ENCODE results near the gene ANKRD66. TPM values are rescaled to one million over a fixed set of nuclear protein-coding genes. Genes with fewer than 3 reads are reported as not detected.

The ANKRD66 gene
- total RNA-seq, 1 experiment from 2014 or later = not detected

DNA sequence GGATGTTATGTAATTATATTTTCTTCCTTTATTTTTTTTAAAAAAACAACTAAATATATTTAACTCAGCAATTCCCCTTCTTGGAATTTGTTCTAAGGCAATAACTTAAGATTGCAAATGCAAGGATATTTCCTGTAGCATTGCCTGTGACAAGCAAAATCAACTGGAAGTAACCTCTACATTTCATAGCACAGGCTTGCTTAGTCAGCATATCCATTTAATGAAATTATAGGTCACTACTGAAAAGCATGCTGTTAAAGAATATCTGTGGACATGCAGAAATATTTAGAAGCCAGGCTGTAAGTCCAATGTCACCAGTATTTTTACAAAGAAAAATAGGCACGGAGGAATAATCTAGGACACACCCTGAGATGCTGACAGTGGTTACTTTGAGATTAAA is 37.8 kb downstream of the ANKRD66 start:
- intact Hi-C loops (cut with micrococcal nuclease) = loop anchor here (5.0 kb wide), 2 partner anchors 263 to 562 kb away; no protein-coding TSS in a partner anchor

More for the DNA sequence above, 37.8 kb downstream of the ANKRD66 start:
- ChIA-PET RAD21 (ENCODE audit: low non-redundant PET in 1 of 2, low total read pairs in 2 of 2, uncharacterized antibody in 2 of 2, unreplicated experiment in 2 of 2) (no interaction called here), CTCF (no interaction called here), POLR2A (no interaction called here)
- H3K9me3 ChIP-seq (ENCODE audit: control insufficient read depth in 1 of 2, insufficient read depth in 1 of 2, low read depth in 1 of 2, low read length in 2 of 2) = no peaks in the 10 kb centered on the region
- no peaks in the 10 kb centered on the region for H3K79me2 ChIP-seq (ENCODE audit: insufficient read depth, low read length)
- no peaks in the 10 kb centered on the region for H3K4me1 ChIP-seq (ENCODE audit: control insufficient read depth in 1 of 2, insufficient read depth in 2 of 2, low read length in 2 of 2)
- TF ChIP-seq, protein P1, sequence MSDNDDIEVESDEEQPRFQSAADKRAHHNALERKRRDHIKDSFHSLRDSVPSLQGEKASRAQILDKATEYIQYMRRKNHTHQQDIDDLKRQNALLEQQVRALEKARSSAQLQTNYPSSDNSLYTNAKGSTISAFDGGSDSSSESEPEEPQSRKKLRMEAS (IDR thresholded peaks at IDR 0.05) = no peak
- TF ChIP-seq JUND (IDR thresholded peaks at IDR 0.05) (no peak), SRF (IDR thresholded peaks at IDR 0.05; ENCODE audit: low read depth) (no peak), CEBPB (IDR thresholded peaks at IDR 0.05; ENCODE audit: low read depth) (no peak), POLR2AphosphoS5 (IDR thresholded peaks at IDR 0.05; ENCODE audit: low read depth, low read length) (no peak)
- TF ChIP-seq, protein P2, sequence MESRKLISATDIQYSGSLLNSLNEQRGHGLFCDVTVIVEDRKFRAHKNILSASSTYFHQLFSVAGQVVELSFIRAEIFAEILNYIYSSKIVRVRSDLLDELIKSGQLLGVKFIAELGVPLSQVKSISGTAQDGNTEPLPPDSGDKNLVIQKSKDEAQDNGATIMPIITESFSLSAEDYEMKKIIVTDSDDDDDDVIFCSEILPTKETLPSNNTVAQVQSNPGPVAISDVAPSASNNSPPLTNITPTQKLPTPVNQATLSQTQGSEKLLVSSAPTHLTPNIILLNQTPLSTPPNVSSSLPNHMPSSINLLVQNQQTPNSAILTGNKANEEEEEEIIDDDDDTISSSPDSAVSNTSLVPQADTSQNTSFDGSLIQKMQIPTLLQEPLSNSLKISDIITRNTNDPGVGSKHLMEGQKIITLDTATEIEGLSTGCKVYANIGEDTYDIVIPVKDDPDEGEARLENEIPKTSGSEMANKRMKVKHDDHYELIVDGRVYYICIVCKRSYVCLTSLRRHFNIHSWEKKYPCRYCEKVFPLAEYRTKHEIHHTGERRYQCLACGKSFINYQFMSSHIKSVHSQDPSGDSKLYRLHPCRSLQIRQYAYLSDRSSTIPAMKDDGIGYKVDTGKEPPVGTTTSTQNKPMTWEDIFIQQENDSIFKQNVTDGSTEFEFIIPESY (IDR thresholded peaks at IDR 0.05; ENCODE audit: extremely low read depth, insufficient replicate concordance, low read length) = no peak
- TF ChIP-seq, protein P3, sequence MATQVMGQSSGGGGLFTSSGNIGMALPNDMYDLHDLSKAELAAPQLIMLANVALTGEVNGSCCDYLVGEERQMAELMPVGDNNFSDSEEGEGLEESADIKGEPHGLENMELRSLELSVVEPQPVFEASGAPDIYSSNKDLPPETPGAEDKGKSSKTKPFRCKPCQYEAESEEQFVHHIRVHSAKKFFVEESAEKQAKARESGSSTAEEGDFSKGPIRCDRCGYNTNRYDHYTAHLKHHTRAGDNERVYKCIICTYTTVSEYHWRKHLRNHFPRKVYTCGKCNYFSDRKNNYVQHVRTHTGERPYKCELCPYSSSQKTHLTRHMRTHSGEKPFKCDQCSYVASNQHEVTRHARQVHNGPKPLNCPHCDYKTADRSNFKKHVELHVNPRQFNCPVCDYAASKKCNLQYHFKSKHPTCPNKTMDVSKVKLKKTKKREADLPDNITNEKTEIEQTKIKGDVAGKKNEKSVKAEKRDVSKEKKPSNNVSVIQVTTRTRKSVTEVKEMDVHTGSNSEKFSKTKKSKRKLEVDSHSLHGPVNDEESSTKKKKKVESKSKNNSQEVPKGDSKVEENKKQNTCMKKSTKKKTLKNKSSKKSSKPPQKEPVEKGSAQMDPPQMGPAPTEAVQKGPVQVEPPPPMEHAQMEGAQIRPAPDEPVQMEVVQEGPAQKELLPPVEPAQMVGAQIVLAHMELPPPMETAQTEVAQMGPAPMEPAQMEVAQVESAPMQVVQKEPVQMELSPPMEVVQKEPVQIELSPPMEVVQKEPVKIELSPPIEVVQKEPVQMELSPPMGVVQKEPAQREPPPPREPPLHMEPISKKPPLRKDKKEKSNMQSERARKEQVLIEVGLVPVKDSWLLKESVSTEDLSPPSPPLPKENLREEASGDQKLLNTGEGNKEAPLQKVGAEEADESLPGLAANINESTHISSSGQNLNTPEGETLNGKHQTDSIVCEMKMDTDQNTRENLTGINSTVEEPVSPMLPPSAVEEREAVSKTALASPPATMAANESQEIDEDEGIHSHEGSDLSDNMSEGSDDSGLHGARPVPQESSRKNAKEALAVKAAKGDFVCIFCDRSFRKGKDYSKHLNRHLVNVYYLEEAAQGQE (IDR thresholded peaks at IDR 0.05; ENCODE audit: low read depth) = no peak
- TF ChIP-seq, protein P4, sequence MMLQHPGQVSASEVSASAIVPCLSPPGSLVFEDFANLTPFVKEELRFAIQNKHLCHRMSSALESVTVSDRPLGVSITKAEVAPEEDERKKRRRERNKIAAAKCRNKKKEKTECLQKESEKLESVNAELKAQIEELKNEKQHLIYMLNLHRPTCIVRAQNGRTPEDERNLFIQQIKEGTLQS (IDR thresholded peaks at IDR 0.05) = no peak
- no peak overlapping the region for H3K9ac ChIP-seq (ENCODE audit: low read length)
- no peaks in the 10 kb centered on the region for H3K36me3 ChIP-seq (ENCODE audit: control insufficient read depth in 1 of 2, insufficient read depth in 2 of 2, low read length in 2 of 2)
- no peak overlapping the region for H3K4me2 ChIP-seq (ENCODE audit: low read length)
- no peak for DNase-seq (ENCODE audit: low read depth, low spot score)
- no peak for ATAC-seq
- no peak overlapping the region for H3K4me3 ChIP-seq (replicated peaks in 1 of 2; ENCODE audit: low read depth in 1 of 2, low read length in 2 of 2)
- no peaks in the 10 kb centered on the region for H4K20me1 ChIP-seq (ENCODE audit: insufficient read depth)
- no peaks in the 10 kb centered on the region for H3K9me2 ChIP-seq (ENCODE audit: insufficient read depth)
- H2AFZ ChIP-seq (ENCODE audit: low read depth, low read length, poor library complexity, severe bottlenecking) = no peak overlapping the region
- no peaks in the 10 kb centered on the region for H3K27me3 ChIP-seq (ENCODE audit: insufficient read depth, low read length)
- BruUV-seq (replicated peaks) = no TSS peak
- no peak overlapping the region for H3K27ac ChIP-seq (ENCODE audit: low read depth, low read length)
